ENCODE data around the gene ST8SIA2.

The ST8SIA2 gene

GRCh38 chr15:92409006-92409405 lies 15.3 kb downstream of the ST8SIA2 start:
- no peak for TF ChIP-seq CTCF (conservative IDR thresholded peaks at IDR 0.05)
- H3K27ac ChIP-seq, result no peak overlapping the region

GRCh38 chr15:92409521-92409920 lies 15.8 kb downstream of the ST8SIA2 start:
- TF ChIP-seq ZFX (IDR thresholded peaks at IDR 0.05) (no peak), CTCF (conservative IDR thresholded peaks at IDR 0.05) (no peak)
- no peak overlapping the region for H3K27ac ChIP-seq

DNA sequence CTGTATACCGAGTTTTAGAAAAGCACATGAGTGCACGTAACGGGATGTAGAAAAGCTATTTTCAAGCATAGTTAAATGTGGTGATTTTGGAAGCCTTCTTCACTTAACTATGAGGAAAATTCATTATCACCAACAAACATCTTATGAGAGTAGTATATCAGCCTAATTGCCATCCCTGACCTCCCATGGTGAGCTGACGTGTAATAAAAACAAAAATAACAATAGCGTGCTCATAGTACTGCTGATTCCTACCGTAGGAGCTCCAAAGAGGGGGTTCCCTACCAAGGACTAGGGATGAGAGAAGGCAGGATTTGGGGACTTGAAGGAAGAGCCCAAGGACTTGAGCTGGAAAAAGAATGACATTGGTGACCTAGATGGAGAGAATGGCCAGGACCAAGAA lies 16.9 kb downstream of the ST8SIA2 start:
- TF ChIP-seq CTCF (conservative IDR thresholded peaks at IDR 0.05) (no peak), ZFX (IDR thresholded peaks at IDR 0.05) (no peak)
- H3K27ac ChIP-seq, result no peak overlapping the region

DNA sequence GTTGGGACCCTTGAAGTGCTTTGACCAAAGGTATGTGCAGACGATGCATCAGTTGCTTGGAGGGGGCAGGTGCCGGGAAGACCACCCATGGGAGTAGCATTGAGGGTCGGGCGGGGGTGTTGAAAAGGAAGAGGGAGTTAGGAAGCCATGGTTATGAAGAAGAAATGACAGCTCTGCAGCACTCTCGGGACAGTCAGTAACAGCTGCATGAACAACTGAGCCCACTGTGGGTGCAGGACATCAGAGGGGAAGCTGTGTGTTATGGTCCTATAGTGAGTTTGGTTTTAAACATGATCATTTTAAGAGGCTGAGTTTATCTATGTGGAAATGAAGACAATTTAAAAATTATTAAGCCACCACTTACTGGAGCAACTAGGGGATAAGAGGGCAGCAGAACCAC lies 17.6 kb downstream of the ST8SIA2 start:
- TF ChIP-seq ZFX (IDR thresholded peaks at IDR 0.05) (no peak), CTCF (conservative IDR thresholded peaks at IDR 0.05) (no peak)
- H3K27ac ChIP-seq, result no peak overlapping the region

DNA sequence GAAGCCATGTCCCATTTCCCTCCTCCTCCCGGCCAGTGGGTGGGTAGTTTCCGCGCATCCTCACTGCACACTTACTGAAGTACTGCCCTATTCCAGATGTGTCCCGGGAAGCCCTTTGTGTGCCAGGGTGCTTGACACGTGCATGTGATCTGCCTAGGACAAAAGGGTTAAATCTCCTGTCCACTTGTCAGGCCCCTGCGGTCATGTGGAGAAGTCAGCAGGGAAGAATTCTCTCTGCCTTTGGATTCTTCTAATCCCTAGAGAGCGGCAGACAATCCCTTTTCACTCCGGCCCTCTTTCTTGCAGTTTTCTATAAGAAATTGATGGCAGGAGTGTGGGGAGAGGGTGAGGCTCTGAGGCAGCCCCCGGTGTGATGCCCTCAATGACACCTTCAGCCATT lies 19.8 kb downstream of the ST8SIA2 start:
- no peak for TF ChIP-seq ZFX (IDR thresholded peaks at IDR 0.05)
- no peak for TF ChIP-seq CTCF (conservative IDR thresholded peaks at IDR 0.05)
- H3K27ac ChIP-seq, result no peak overlapping the region

GRCh38 chr15:92415639-92416297 lies 22.1 kb downstream of the ST8SIA2 start:
- no peak overlapping the region for H3K27ac ChIP-seq
- TF ChIP-seq CTCF (conservative IDR thresholded peaks at IDR 0.05) (no peak), ZFX (IDR thresholded peaks at IDR 0.05) (no peak)

DNA sequence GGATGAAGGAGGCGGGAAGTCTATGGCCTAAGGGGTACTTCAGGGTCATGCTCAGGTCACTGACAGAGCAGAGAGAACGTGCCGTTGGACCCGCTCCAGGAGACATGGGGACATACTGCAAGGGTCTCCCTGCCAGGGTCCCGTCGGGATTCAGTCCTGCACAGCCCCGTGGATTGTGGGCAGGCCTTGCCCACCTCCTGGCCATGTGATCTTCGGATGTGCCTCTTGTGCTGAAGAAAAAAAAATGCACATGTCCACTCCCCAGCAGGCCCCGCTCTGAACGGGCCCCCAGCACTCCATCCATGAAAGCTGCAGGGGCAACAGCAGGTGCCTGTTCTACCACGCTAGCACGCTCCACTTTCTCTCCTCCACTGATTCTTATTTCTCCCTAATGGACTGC lies 22.9 kb downstream of the ST8SIA2 start:
- no peak for TF ChIP-seq CTCF (conservative IDR thresholded peaks at IDR 0.05)
- no peak for TF ChIP-seq ZFX (IDR thresholded peaks at IDR 0.05)

More for the DNA sequence above, 22.9 kb downstream of the ST8SIA2 start:
- H3K27ac ChIP-seq, result no peak overlapping the region

Data from C4-2B (cell line).